Activated B cell treated with CpG ODN at 0.5 μM for 24 hours (primary cell): ENCODE data around the gene ANKRD36. TPM values are rescaled to one million over a fixed set of nuclear protein-coding genes. Genes with fewer than 3 reads are reported as not detected.
A peak's percentile ranks its signal among the peaks of the same experiment; 100 is the strongest.
"Not testable (repeated sequence)": the region's sequence is repeated elsewhere in the genome, so short reads cannot be mapped to it uniquely, and the experiment has no call there.

ENCODE experiments used
- ATAC-seq: fragments of 200-7000 bp; cut with Tn5 transposase; one replicate; pipeline ENCODE4 v1.10.0; 2021; ENCODE audit warnings: low read depth, mild to moderate bottlenecking, moderate library complexity
- CTCF ChIA-PET: fragments of 350-600 bp; sonication (Branson Sonifier 250); formaldehyde crosslinking; loops from one replicate; lab custom pipeline; 2021; ENCODE audit warnings: antibody characterized with exemption; lab: Charles Lee
- POLR2A ChIA-PET: fragments of 350-600 bp; sonication (Branson Sonifier 250); formaldehyde crosslinking; loops from one replicate; lab custom pipeline; 2021; ENCODE audit warnings: antibody characterized with exemption; lab: Charles Lee
- DNase-seq: peaks from one replicate; pipeline ENCODE4 v3.0.0; 2022
- H3K27ac Mint-ChIP-seq: one replicate; pipeline ENCODE4 v1.8.0; 2020; ENCODE audit warnings: mixed read lengths
- H3K27me3 Mint-ChIP-seq: one replicate; pipeline ENCODE4 v1.8.0; 2021; ENCODE audit warnings: mixed read lengths
- H3K36me3 Mint-ChIP-seq: one replicate; pipeline ENCODE4 v1.8.0; 2021; ENCODE audit warnings: low read depth, mixed read lengths
- H3K4me1 Mint-ChIP-seq: one replicate; pipeline ENCODE4 v1.8.0; 2021; ENCODE audit warnings: mixed read lengths
- H3K4me3 Mint-ChIP-seq: one replicate; pipeline ENCODE4 v1.8.0; 2020; ENCODE audit warnings: mild to moderate bottlenecking, mixed read lengths
- H3K9me3 Mint-ChIP-seq: one replicate; pipeline ENCODE4 v1.8.0; 2020; ENCODE audit warnings: mixed read lengths
- CTCF ChIP-seq: fragments of 200-600 bp; IDR thresholded peaks from one replicate; pipeline ENCODE4 v1.8.0; 2022; ENCODE audit warnings: antibody characterized with exemption, mild to moderate bottlenecking
- intact Hi-C: fragments of 100-400 bp; cut with micrococcal nuclease; formaldehyde crosslinking; loops from one replicate; pipeline ENCODE4 v1.15.1; 2024
- total RNA-seq: library from RNA; stranded (reverse); gene quantifications from 2 replicates; pipeline ENCODE4 v1.2.3, GENCODE V29; 2022

Gene ANKRD36
- total RNA-seq, 1 donor from 2014 or later = 34.5 TPM

DNA sequence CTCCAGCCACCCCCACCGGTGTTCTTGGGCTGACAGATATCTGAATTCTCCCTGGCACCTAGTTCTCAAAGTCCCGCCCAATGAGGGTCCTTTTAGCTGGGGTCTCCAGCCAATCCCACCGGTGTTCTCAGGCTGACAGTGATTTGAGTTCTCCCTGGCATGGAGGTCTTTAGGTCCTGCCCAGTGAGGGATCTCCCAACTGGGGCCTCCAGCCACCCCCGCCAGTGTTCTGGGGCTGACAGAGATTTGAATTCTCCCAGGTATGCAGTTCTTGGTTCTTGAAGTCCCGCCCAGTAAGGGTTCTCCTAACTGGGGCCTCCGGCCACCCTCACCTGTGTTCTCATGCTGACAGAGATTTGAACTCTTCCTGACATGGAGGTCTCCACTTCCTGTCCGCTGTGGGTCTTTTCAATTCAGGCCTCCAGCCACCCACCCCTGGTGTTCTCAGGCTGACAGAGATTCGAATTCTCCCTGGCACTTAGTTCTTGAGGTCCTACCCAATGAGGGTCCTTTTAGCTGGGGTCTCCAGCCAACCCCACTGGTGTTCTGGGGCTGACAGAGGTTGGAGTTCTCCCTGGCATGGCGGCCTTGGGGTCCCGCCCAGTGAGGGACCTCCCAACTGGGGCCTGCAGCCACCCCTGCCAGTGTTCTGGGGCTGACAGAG, 154.6 kb downstream of the ANKRD36 start:
- no peaks in the 10 kb centered on the region for H3K36me3 Mint-ChIP-seq
- H3K4me3 Mint-ChIP-seq = no peak overlapping the region
- TF ChIP-seq CTCF = no peak
- intact Hi-C loops = no loop called here
- no peaks in the 10 kb centered on the region for H3K9me3 Mint-ChIP-seq
- ATAC-seq (no peak), DNase-seq (peak; percentile 14)
- H3K27me3 Mint-ChIP-seq = no peaks in the 10 kb centered on the region
- ChIA-PET POLR2A (no interaction called here), CTCF (no interaction called here)
- no peak overlapping the region for H3K27ac Mint-ChIP-seq
- H3K4me1 Mint-ChIP-seq = no peaks in the 10 kb centered on the region

DNA sequence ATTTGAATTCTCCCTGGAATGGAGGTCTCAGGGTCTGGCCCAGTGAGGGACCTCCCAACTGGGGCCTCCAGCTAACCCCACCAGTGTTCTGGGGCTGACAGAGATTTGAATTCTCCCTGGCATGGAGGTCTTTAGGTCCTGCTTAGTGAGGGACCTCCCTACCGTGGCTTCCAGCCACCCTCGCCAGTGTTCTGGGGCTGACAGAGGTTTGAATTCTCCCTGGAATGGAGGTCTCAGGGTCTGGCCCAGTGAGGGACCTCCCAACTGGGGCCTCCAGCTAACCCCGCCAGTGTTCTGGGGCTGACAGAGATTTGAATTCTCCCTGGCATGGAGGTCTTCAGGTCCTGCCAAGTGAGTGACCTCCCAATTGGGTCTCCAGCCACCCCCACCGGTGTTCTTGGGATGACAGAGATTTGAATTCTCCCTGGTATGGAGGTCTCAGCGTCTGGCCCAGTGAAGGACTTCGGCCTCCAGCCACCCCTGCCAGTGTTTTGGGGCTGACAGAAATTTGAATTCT, 155.2 kb downstream of the ANKRD36 start:
- H3K27ac Mint-ChIP-seq, intact Hi-C loops, CTCF ChIA-PET, H3K36me3 Mint-ChIP-seq, H3K4me1 Mint-ChIP-seq, H3K27me3 Mint-ChIP-seq, H3K9me3 Mint-ChIP-seq, H3K4me3 Mint-ChIP-seq, ATAC-seq, POLR2A ChIA-PET: not testable (repeated sequence)
- peak; percentile 13 for DNase-seq

DNA sequence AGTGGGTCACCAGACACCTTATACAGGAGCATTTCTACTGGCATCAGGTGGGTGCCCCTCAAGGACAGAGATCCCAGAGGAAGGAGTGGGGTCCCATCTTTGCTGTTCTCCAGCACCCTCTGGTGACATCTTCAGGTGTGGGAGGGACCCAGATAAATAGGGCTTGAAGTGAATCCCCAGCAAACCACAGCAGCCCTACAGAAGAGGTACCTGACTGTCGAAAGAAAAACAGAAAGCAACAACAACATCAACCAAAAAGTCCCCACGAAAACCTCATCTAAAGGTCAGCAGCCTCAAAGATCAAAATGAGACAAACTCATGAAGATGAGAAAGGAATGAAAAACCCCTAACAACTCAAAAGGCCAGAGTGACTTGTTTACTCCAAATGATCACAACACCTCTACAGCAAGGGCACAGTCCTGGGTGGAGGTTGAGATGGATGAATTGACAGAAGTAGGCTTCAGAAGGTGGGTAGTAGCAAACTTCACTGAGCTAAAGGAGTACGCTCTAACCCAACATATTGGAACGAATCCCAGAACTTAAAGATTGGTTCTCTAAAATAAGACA, 163.4 kb downstream of the ANKRD36 start:
- H3K27me3 Mint-ChIP-seq, POLR2A ChIA-PET, H3K4me3 Mint-ChIP-seq, H3K27ac Mint-ChIP-seq, DNase-seq, H3K36me3 Mint-ChIP-seq, H3K4me1 Mint-ChIP-seq, CTCF ChIA-PET, intact Hi-C loops, ATAC-seq, H3K9me3 Mint-ChIP-seq: not testable (repeated sequence)

- H3K4me3 Mint-ChIP-seq, ATAC-seq, H3K36me3 Mint-ChIP-seq, H3K27ac Mint-ChIP-seq, POLR2A ChIA-PET, H3K9me3 Mint-ChIP-seq, DNase-seq, CTCF ChIA-PET, intact Hi-C loops, H3K4me1 Mint-ChIP-seq, H3K27me3 Mint-ChIP-seq: not testable (repeated sequence)
These were observed 172.2 kb downstream of the ANKRD36 start for GRCh38 chr2:97285187-97285586.

DNA sequence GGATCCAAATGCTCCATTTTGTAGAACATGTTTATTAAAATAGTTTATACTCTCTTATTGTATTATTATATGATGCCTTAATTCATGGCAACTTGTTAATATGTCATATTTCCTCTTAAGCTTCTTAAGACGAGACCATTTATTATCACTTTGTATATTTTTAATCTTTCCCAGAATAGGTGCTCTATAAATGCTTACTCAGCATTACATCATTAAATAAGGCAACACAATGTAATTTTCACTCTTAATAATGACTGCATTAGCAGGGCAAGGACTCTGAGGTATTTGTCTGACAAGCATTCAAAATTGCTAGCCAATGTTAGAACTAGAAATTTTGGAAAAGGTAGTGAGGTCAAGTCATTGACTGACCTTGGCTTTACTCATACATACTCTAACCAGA, 180.7 kb downstream of the ANKRD36 start:
- H3K36me3 Mint-ChIP-seq, POLR2A ChIA-PET, DNase-seq, H3K9me3 Mint-ChIP-seq, H3K4me1 Mint-ChIP-seq, H3K27me3 Mint-ChIP-seq, CTCF ChIA-PET, H3K4me3 Mint-ChIP-seq, H3K27ac Mint-ChIP-seq, ATAC-seq, intact Hi-C loops: not testable (repeated sequence)

Other genes with a start within 250 kb of the ANKRD36 start
- gene SEMA4C, start 243.1 kb upstream of the ANKRD36 start, total RNA-seq = 0.34 and 0.55 TPM in 2 replicates
- gene FAM178B, start 126.6 kb upstream of the ANKRD36 start, total RNA-seq = not detected in 2 replicates
- gene FAHD2B, start 18.3 kb upstream of the ANKRD36 start, total RNA-seq = 10.0 and 13.5 TPM in 2 replicates